Fibroblast of lung (primary cell): ENCODE results near the gene ATP8A1. TPM values are rescaled to one million over a fixed set of nuclear protein-coding genes. Genes with fewer than 3 reads are reported as not detected.

Experiments
- DNase-seq, 2 donors: peaks; one replicate each; pipeline versions ENCODE4 v3.0.0 to v3.0.0-alpha.2; 2010; ENCODE audit warnings: low read depth in 2 of 2
- H2AFZ ChIP-seq: 2 replicates; pipeline ENCODE4 v1.5.1; 2012; ENCODE audit warnings: low read length, control low read depth, inconsistent platforms
- H3K27ac ChIP-seq: 2 replicates; pipeline ENCODE4 v1.5.1; 2011; ENCODE audit warnings: low read length, control low read depth; ENCODE audit not compliant: insufficient read depth
- H3K27me3 ChIP-seq: 2 replicates; pipeline ENCODE4 v1.5.1; 2011; ENCODE audit warnings: mild to moderate bottlenecking, low read length; ENCODE audit not compliant: control insufficient read depth, insufficient read depth
- H3K36me3 ChIP-seq: 2 replicates; pipeline ENCODE4 v1.5.1; 2011; ENCODE audit warnings: low read length; ENCODE audit not compliant: control insufficient read depth, insufficient read depth
- H3K4me1 ChIP-seq: 2 replicates; pipeline ENCODE4 v1.5.1; 2011; ENCODE audit warnings: low read length; ENCODE audit not compliant: control insufficient read depth, insufficient read depth; ENCODE audit errors: extremely low read depth
- H3K4me2 ChIP-seq: 2 replicates; pipeline ENCODE4 v1.5.1; 2011; ENCODE audit warnings: low read length, control low read depth; ENCODE audit not compliant: insufficient read depth; ENCODE audit errors: extremely low read depth
- H3K4me3 ChIP-seq, 4 experiments: fragments of 200-600 bp in 1 of 4; sonication (generic) in 1 of 4; replicated peaks in 1 of 4; 2 replicates each; pipeline ENCODE4 v1.5.1; 2011 to 2016; ENCODE audit warnings: low read length in 4 of 4, low read depth in 3 of 4, mild to moderate bottlenecking in 3 of 4, control low read depth in 2 of 4, inconsistent platforms in 1 of 4, mixed read lengths in 1 of 4; ENCODE audit not compliant: insufficient read depth in 1 of 4; ENCODE audit errors: control extremely low read depth in 1 of 4
- H3K79me2 ChIP-seq: 2 replicates; pipeline ENCODE4 v1.5.1; 2012; ENCODE audit warnings: mild to moderate bottlenecking, low read length, inconsistent platforms; ENCODE audit not compliant: control insufficient read depth, insufficient read depth
- H3K9ac ChIP-seq: 2 replicates; pipeline ENCODE4 v1.5.1; 2011; ENCODE audit warnings: mild to moderate bottlenecking, low read length, control low read depth; ENCODE audit not compliant: insufficient read depth
- H3K9me3 ChIP-seq: 2 replicates; pipeline ENCODE4 v1.5.1; 2012; ENCODE audit warnings: low read depth, low read length; ENCODE audit not compliant: control insufficient read depth, insufficient read depth
- H4K20me1 ChIP-seq: 2 replicates; pipeline ENCODE4 v1.5.1; 2011; ENCODE audit warnings: low read length; ENCODE audit not compliant: control insufficient read depth, insufficient read depth; ENCODE audit errors: extremely low read depth
- EZH2 ChIP-seq: IDR thresholded peaks from 2 replicates; pipeline ENCODE4 v1.5.1; 2012; ENCODE audit warnings: low read length, control low read depth, mild to moderate bottlenecking; ENCODE audit errors: missing control alignments
- polyA plus RNA-seq, 2 donors: library from polyadenylated mRNA; depleted of rRNA in 1 of 2; stranded (reverse) in 1 of 2; unstranded in 1 of 2; fragments of >200 nt; gene quantifications; 2 replicates each; pipeline ENCODE4 v1.2.1, GENCODE V29; 2011 to 2012; ENCODE audit warnings: missing spikeins in 1 of 2
- total RNA-seq: library from RNA; depleted of rRNA; stranded (reverse); fragments of >200 nt; gene quantifications from 2 replicates; pipeline ENCODE4 v1.2.1, GENCODE V29; 2014
- TF ChIP-seq, protein P1 (sequence below), 2 donors: IDR thresholded peaks in 1 of 2; conservative IDR thresholded peaks in 1 of 2; 1 replicate in 1 of 2; 2 replicates in 1 of 2; pipeline ENCODE4 v1.5.1; 2011 to 2012; ENCODE audit warnings: low read length in 2 of 2, control low read depth in 1 of 2, inconsistent platforms in 1 of 2, low read depth in 1 of 2, mild to moderate bottlenecking in 1 of 2

ATP8A1 gene
- total and polyA plus RNA-seq, 2 donors (not counting 1 experiment from before 2014, with no cell fraction given): 0.36 to 4.8 TPM

DNA sequence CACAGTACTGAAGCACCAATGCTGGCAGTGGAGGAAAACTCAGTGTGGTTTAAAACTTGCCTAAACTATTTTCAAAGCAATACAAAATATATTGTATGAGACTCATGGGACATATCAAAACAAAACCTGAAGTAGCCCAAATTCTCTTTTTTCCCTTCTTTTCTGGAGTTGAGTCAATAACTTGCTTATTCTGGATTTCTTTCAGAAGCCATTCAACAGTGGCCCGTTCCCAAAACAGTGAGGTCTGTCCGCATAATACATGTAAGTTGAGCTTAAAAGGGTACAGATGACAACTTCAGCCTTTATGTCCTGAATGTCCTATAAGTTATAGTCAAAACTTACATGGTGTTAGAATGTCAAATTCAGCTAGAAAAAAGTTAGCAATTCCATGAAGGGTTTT lies 158.9 kb downstream of the ATP8A1 start:
- no peak overlapping the region for H3K27ac ChIP-seq
- no peak overlapping the region for H3K9ac ChIP-seq
- no peak for DNase-seq

DNA sequence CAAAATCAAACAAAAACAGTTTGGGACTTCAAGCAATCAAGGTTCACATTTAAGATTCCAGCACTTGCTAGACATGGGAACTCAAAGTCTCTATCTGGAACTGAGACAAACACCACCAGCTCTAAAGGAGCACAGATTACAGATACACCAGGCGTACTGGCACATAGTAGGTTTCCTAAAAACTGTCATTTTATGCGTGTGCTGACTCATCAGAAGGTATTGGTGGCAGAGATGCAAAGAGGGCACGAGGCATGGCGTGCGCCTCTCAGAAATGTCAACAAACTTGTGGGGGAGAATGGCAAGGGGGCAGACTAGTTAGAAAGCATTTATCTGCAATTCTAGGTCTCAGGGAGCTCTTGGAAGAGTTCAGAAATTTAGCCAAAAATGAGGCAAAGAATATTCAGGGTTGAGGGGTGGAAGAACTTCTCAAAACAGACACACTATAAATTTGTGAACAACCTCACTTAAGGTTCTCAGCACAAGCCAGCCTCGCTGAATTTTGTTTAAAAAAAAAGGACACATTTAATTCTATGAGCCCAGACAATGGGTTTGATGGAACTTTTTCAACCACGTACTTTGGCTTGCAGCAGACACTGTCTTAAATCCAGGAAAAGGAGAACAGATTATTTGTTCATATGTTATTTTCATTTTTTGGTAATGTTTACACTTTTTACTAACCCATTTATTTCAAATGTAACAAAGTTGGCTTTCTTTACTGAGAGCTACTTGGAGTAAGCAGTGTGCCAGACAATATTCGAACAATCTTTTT lies 159.6 kb downstream of the ATP8A1 start:
- H3K9ac ChIP-seq: no peak overlapping the region
- no peaks in the 10 kb centered on the region for H3K36me3 ChIP-seq
- no peaks in the 10 kb centered on the region for H3K4me1 ChIP-seq
- no peaks in the 10 kb centered on the region for H4K20me1 ChIP-seq
- no peaks in the 10 kb centered on the region for H3K9me3 ChIP-seq
- no peak overlapping the region for H3K4me3 ChIP-seq
- no peaks in the 10 kb centered on the region for H3K79me2 ChIP-seq
- no peak overlapping the region for H3K4me2 ChIP-seq
- H3K27me3 ChIP-seq: no peaks in the 10 kb centered on the region
- no peak overlapping the region for H3K27ac ChIP-seq
- TF ChIP-seq EZH2: no peak
- TF ChIP-seq, protein P1, sequence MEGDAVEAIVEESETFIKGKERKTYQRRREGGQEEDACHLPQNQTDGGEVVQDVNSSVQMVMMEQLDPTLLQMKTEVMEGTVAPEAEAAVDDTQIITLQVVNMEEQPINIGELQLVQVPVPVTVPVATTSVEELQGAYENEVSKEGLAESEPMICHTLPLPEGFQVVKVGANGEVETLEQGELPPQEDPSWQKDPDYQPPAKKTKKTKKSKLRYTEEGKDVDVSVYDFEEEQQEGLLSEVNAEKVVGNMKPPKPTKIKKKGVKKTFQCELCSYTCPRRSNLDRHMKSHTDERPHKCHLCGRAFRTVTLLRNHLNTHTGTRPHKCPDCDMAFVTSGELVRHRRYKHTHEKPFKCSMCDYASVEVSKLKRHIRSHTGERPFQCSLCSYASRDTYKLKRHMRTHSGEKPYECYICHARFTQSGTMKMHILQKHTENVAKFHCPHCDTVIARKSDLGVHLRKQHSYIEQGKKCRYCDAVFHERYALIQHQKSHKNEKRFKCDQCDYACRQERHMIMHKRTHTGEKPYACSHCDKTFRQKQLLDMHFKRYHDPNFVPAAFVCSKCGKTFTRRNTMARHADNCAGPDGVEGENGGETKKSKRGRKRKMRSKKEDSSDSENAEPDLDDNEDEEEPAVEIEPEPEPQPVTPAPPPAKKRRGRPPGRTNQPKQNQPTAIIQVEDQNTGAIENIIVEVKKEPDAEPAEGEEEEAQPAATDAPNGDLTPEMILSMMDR (conservative IDR thresholded peaks at IDR 0.05 in 1 of 2, IDR thresholded peaks at IDR 0.05 in 1 of 2; ENCODE audit: low read depth in 1 of 2, low read length in 2 of 2): no peak
- DNase-seq: no peak
- H2AFZ ChIP-seq: no peak overlapping the region

More for the DNA sequence above, 158.9 kb downstream of the ATP8A1 start:
- Histone ChIP-seq H4K20me1 (no peaks in the 10 kb centered on the region), H3K4me1 (no peaks in the 10 kb centered on the region), H3K9me3 (no peaks in the 10 kb centered on the region), H3K4me2 (no peak overlapping the region), H2AFZ (no peak overlapping the region), H3K4me3 (no peak overlapping the region), H3K79me2 (no peaks in the 10 kb centered on the region), H3K36me3 (no peaks in the 10 kb centered on the region), H3K27me3 (no peaks in the 10 kb centered on the region)
- no peak for TF ChIP-seq EZH2

DNA sequence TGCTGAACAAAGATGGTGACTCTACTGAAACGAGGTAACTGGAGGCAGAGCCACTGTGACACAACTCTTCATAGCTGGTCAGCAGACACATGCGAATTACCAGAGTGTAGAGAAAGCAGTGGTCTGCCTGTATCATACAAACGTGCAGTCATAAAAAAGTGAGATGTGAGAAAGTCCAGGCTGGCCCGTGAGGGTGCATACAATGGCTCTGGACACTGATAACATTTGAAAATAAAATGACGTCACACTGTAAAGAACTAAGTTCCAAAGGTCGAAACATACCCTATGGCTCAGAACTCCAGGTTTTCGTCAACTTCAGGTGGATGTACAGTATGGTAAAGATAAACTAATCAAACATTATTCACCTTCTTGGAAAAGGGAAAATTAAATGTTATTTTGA lies 163.9 kb downstream of the ATP8A1 start:
- no peaks in the 10 kb centered on the region for H4K20me1 ChIP-seq
- H3K4me2 ChIP-seq: no peak overlapping the region
- H2AFZ ChIP-seq: no peak overlapping the region
- no peaks in the 10 kb centered on the region for H3K79me2 ChIP-seq
- H3K4me3 ChIP-seq: no peak overlapping the region
- no peak for TF ChIP-seq EZH2
- TF ChIP-seq, protein P1 (conservative IDR thresholded peaks at IDR 0.05 in 1 of 2, IDR thresholded peaks at IDR 0.05 in 1 of 2; ENCODE audit: low read depth in 1 of 2, low read length in 2 of 2): no peak
- H3K36me3 ChIP-seq: no peaks in the 10 kb centered on the region
- peaks cover 2% of the 10 kb centered on the region for H3K27me3 ChIP-seq
- H3K4me1 ChIP-seq: no peaks in the 10 kb centered on the region
- H3K9me3 ChIP-seq: no peaks in the 10 kb centered on the region
- no peak overlapping the region for H3K9ac ChIP-seq
- H3K27ac ChIP-seq: no peak overlapping the region
- DNase-seq: no peak
